ENCODE measurements around the gene ZIC2.

ZIC2 gene

DNA sequence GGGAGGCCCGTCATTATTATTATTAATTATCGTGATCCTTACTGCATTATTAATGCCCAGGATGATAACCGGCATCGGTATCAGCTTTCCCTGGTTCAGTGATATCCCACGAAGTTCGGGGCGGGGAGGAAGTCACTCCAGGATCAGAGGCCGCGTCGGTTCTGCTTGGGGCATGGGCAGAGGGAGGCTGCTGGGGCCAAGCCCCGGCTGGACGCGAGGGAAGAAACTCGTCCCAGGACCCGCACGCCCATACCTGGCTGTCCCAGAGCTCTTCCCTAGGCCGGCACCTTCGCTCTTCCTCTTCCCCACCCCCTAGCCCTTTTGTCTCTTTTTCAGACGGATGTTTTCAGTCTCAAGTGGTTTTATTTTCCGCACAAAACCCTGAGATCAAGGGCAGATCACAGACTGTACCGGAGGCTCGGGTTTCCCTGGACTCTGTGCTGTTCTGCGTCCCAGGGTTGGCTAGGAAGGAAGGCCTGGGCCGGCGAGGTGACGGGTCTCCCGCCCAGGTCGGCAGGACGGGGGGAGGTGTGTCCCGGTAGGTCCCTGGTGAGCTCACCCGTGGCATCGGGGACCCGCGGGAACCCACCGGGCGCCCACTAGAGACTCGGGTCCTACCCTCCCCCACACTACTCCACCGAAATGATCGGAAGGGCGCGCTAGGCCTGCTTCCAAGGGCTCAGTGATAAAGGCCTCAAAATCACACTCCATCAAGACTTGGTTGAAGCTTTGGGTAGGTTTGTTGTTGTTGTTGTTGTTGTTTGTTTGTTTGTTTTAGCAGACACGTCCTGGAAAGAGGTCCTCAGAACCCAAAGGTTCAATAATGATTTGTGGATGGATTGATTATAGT is 7.9 kb downstream of the ZIC2 start:
- TF ChIP-seq POLR2AphosphoS5 (IDR thresholded peaks at IDR 0.05; ENCODE audit: low read depth, low read length) = no peak
- no peak for TF ChIP-seq FOXP2 (optimal IDR thresholded peaks at IDR 0.05; ENCODE audit: borderline replicate concordance, extremely low read depth, extremely low read length, insufficient read depth)
- no peak for TF ChIP-seq SIN3A (IDR thresholded peaks at IDR 0.05; ENCODE audit: borderline replicate concordance, insufficient read depth, low read length)

DNA sequence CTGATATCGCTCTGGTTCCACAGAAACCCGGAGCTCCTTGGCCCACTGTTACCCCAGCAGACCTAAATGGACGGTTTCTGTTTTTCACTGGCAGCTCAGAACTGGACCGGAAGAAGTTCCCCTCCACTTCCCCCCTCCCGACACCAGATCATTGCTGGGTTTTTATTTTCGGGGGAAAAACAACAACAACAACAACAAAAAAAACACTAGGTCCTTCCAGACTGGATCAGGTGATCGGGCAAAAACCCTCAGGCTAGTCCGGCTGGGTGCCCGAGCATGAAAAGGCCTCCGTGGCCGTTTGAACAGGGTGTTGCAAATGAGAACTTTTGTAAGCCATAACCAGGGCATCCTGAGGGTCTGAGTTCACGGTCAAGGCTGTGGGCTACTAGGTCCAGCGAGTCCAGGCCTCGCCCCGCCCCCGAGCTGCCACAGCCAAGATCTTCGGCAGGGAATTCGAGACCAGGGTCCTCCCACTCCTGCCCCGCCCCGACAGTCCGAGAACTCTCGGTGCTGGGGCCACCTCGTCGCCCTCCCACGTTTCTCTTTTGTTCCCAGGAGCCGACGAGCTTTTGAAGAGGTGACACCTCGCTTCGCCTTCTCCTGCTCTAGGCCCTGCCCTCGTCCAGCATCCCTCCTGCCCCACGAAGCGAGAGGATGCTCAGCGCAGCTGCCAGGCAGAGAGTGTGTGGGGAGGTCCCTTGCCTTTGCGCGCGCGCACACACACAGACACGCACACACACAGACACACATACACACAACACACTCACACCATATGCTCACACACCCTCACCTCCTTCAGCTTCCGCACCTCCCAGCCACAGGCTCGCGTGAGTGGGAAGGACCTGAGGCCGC is 8.8 kb downstream of the ZIC2 start:
- TF ChIP-seq SIN3A (IDR thresholded peaks at IDR 0.05; ENCODE audit: borderline replicate concordance, insufficient read depth, low read length) (no peak), POLR2AphosphoS5 (IDR thresholded peaks at IDR 0.05; ENCODE audit: low read depth, low read length) (no peak), FOXP2 (optimal IDR thresholded peaks at IDR 0.05; ENCODE audit: borderline replicate concordance, extremely low read depth, extremely low read length, insufficient read depth) (no peak), TAF1 (IDR thresholded peaks at IDR 0.05; ENCODE audit: borderline replicate concordance, insufficient read depth, low read length) (no peak)
- TF ChIP-seq, protein P1, sequence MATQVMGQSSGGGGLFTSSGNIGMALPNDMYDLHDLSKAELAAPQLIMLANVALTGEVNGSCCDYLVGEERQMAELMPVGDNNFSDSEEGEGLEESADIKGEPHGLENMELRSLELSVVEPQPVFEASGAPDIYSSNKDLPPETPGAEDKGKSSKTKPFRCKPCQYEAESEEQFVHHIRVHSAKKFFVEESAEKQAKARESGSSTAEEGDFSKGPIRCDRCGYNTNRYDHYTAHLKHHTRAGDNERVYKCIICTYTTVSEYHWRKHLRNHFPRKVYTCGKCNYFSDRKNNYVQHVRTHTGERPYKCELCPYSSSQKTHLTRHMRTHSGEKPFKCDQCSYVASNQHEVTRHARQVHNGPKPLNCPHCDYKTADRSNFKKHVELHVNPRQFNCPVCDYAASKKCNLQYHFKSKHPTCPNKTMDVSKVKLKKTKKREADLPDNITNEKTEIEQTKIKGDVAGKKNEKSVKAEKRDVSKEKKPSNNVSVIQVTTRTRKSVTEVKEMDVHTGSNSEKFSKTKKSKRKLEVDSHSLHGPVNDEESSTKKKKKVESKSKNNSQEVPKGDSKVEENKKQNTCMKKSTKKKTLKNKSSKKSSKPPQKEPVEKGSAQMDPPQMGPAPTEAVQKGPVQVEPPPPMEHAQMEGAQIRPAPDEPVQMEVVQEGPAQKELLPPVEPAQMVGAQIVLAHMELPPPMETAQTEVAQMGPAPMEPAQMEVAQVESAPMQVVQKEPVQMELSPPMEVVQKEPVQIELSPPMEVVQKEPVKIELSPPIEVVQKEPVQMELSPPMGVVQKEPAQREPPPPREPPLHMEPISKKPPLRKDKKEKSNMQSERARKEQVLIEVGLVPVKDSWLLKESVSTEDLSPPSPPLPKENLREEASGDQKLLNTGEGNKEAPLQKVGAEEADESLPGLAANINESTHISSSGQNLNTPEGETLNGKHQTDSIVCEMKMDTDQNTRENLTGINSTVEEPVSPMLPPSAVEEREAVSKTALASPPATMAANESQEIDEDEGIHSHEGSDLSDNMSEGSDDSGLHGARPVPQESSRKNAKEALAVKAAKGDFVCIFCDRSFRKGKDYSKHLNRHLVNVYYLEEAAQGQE (IDR thresholded peaks at IDR 0.05; ENCODE audit: insufficient read depth in 1 of 2, low read depth in 2 of 2, low read length in 2 of 2) = no peak

DNA sequence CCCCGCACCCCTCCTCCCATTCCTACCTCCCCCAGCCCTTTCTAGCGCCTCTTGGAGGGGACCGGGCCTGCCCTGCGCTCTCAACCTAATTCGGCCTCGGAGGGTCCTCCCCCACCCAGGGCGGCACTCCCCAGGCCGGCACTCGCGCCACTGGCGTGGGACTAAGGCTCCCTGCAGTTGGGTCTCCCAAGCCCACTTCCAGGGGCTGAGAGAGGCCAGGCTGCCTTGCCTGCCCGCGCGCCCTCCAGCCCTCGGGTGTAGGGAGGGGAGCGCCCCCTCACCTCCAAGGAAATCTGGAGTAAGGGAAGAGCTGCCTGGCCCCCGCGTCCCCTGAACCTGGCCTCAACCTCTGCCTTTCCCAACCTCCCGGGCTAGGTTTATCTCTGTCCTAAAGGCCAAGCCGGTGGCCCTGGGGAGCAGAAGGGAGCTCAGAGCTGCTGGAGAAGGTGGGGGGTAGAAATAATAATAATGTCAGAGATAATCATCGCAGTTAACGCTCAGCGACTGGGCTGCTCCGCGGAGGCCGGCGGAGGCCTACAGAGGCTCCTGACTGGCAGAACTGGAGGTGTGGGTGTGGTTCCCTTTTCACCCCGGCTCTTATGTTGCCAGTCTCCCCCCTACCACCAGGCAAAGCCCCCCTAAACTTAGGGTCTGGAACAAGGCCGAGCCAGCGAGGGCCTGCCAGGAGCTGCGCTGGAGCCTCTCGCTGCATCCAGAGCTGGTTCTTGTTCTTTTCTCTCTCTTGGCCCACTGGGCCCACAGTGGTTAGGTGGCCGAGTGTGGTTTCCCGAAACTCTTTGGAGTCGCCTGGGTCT is 9.6 kb downstream of the ZIC2 start:
- TF ChIP-seq POLR2AphosphoS5 (IDR thresholded peaks at IDR 0.05; ENCODE audit: low read depth, low read length) (no peak), SIN3A (IDR thresholded peaks at IDR 0.05; ENCODE audit: borderline replicate concordance, insufficient read depth, low read length) (no peak), TAF1 (IDR thresholded peaks at IDR 0.05; ENCODE audit: borderline replicate concordance, insufficient read depth, low read length) (no peak)
- TF ChIP-seq, protein P1 (IDR thresholded peaks at IDR 0.05; ENCODE audit: insufficient read depth in 1 of 2, low read depth in 2 of 2, low read length in 2 of 2) = no peak

DNA sequence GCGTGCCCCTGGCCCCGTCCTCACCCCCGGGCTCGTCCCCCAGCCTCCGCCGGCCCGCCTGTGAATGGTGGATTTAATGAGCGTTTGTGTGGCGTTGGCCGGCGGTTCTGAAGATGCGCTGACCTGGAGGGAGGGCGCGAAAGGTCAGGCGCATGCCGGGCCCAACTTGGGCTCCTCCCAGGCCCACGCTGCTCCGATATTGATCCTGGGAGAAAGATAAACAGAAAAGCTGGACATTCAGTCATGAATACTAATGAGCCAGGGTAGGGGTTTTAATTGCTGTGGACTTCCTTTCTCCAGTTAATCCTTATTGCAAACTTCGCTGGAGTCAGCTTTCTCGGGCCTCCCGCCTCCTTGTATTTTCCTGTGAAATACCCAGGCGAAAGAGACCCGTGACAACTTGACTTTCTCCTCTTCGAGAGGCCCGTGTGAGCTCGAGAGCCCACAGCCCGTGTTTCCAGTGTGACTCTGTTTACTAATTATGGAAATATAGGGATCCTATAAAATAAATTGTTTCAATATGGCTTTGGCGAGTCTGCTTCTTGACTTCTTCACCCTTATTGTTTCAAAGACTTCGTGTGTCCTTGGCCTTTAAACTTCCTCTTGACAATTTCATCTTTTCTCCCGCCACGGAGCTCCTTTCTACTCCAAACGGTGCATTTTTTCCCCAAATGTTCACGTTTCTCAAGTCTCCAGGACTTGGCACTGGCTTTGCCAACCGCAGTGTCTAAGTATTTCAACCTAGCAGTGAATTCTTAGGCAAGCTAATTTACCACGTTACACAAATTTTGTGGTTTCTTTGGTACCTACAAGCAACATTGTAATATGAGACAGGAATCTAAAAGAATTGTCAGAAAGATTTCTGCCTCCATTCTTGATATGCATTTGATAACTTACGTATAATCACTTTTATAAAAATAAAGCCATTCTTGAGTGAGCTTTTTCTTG is 10.5 kb downstream of the ZIC2 start:
- TF ChIP-seq, protein P1 (IDR thresholded peaks at IDR 0.05; ENCODE audit: insufficient read depth in 1 of 2, low read depth in 2 of 2, low read length in 2 of 2) = no peak
- TF ChIP-seq POLR2AphosphoS5 (IDR thresholded peaks at IDR 0.05; ENCODE audit: low read depth, low read length) (no peak), TAF1 (IDR thresholded peaks at IDR 0.05; ENCODE audit: borderline replicate concordance, insufficient read depth, low read length) (no peak), FOXP2 (optimal IDR thresholded peaks at IDR 0.05; ENCODE audit: borderline replicate concordance, extremely low read depth, extremely low read length, insufficient read depth) (no peak), SIN3A (IDR thresholded peaks at IDR 0.05; ENCODE audit: borderline replicate concordance, insufficient read depth, low read length) (no peak)

Data from PFSK-1 (cell line).